ENCODE data around the gene MARK3.

Gene MARK3

DNA sequence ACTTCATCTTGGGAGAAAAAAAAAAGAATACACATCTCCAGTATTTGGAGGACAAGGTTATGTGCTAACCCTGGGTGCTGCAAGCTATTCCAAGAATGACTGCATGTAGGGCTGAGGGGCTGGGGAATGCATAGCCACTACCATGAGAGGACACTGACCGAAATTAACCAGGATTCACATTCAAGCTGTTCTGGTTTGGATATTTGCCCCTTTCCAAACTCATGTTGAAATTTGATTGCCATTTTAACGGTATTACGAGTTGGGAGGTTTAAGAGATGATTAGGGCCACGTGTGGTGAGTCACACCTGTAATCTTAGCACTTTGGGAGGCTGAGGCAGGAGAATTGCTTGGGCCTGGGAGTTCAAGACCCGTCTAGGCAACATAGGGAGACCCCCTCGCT lies 18.5 kb upstream of the MARK3 start:
- TF ChIP-seq, protein P1, sequence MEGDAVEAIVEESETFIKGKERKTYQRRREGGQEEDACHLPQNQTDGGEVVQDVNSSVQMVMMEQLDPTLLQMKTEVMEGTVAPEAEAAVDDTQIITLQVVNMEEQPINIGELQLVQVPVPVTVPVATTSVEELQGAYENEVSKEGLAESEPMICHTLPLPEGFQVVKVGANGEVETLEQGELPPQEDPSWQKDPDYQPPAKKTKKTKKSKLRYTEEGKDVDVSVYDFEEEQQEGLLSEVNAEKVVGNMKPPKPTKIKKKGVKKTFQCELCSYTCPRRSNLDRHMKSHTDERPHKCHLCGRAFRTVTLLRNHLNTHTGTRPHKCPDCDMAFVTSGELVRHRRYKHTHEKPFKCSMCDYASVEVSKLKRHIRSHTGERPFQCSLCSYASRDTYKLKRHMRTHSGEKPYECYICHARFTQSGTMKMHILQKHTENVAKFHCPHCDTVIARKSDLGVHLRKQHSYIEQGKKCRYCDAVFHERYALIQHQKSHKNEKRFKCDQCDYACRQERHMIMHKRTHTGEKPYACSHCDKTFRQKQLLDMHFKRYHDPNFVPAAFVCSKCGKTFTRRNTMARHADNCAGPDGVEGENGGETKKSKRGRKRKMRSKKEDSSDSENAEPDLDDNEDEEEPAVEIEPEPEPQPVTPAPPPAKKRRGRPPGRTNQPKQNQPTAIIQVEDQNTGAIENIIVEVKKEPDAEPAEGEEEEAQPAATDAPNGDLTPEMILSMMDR (IDR thresholded peaks at IDR 0.05; ENCODE audit: insufficient read depth, low read depth, low read length, missing control alignments), result no peak
- no peak overlapping the region for H3K4me3 ChIP-seq (ENCODE audit: low read length)
- DNase-seq (ENCODE audit: low read depth), result no peak

DNA sequence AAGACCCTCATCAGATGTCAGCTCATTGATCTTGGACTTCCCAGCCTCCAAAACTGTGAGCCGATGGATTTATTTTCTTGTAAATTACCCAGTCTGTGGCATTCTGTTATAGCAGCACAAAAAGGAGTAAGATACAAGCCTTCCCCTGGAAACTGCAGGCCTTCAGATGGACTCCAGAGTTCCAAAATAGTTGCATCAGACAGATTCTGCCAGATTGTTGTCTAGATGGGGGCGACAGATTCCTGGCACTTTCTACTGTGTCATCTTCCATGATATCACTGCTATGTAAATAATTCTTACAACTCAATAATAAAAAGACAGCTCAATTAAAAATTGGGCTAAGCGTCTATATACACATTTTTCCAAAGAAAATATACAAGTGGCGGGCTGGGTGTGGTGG lies 17.2 kb upstream of the MARK3 start:
- TF ChIP-seq, protein P1 (IDR thresholded peaks at IDR 0.05; ENCODE audit: insufficient read depth, low read depth, low read length, missing control alignments), result no peak
- H3K4me3 ChIP-seq (ENCODE audit: low read length), result no peak overlapping the region
- no peak for DNase-seq (ENCODE audit: low read depth)

DNA sequence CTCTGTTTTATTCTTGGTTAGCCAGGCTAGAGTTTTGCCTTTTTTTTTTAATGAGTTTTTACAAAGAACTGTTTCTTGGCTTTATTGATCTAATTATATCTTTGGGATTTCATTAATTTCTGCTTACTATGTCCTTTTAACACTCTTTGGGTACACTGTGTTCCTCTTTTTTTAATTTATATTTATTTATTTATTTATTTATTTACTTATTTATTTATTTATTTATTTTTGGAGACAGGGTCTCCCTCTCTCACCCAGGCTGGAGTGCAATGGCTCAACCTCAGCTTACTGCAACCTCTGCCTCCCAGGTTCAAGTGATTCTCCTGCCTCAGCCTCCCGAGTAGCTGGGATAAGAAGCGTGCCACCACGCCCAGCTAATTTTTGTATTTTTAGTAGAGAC lies 15.1 kb upstream of the MARK3 start:
- no peak for DNase-seq (ENCODE audit: low read depth)
- TF ChIP-seq, protein P1 (IDR thresholded peaks at IDR 0.05; ENCODE audit: insufficient read depth, low read depth, low read length, missing control alignments), result no peak
- no peak overlapping the region for H3K4me3 ChIP-seq (ENCODE audit: low read length)

DNA sequence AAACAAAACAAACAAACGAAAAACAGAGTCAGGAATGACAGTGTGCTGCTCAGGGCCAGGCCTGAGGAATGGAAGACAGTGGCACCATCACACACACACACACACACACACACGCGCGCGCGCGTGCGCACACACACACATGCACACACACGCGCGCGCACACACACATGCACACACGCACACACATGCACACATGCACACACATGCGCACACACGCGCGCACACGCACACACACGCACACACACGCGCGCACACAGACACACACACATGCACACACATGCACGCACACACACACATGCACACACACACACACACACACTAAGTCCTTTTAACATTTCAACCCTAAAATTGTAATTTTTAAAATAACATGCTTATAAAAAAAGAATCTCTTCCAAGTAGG lies 13.2 kb upstream of the MARK3 start:
- TF ChIP-seq, protein P1 (IDR thresholded peaks at IDR 0.05; ENCODE audit: insufficient read depth, low read depth, low read length, missing control alignments), result no peak
- DNase-seq (ENCODE audit: low read depth), result no peak
- no peak overlapping the region for H3K4me3 ChIP-seq (ENCODE audit: low read length)

DNA sequence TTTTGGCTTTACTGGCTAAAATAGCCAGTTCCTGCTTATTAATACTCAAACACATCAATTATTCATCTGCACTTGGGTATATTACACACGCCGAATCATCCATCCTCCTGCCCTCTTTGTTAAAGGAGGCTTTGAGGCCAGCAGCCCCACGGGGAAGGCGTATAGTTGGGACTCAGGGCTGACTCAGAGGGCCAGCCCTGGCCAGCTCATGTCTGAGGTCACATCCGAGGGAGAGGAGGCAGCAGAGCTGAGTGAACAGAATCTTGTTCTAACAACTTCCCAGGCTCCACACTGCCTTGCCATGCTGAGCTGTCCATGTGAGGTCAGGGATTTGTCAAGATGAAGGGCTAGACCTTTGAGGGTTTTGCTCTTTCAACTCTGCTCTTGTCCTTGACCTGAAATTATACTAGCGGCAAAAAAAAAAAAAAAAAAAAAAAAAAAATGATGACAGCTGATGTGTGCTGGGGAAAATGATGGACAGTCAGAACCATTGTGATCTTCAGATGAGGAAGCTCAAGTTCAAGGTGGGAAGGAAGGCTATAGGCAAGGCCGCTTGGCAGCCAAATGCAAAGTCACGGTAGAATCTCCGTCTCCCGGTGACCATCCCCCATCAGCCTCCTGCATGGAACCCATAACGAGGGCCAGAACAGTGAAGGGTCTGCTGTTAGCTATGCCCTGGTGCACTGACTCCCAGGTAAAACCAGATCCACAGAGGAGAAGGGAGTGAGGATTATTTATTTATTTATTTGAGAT lies 12.5 kb upstream of the MARK3 start:
- no peak overlapping the region for H3K4me3 ChIP-seq (ENCODE audit: low read length)
- TF ChIP-seq, protein P1 (IDR thresholded peaks at IDR 0.05; ENCODE audit: insufficient read depth, low read depth, low read length, missing control alignments), result no peak
- DNase-seq (ENCODE audit: low read depth), result peak; percentile 99

DNA sequence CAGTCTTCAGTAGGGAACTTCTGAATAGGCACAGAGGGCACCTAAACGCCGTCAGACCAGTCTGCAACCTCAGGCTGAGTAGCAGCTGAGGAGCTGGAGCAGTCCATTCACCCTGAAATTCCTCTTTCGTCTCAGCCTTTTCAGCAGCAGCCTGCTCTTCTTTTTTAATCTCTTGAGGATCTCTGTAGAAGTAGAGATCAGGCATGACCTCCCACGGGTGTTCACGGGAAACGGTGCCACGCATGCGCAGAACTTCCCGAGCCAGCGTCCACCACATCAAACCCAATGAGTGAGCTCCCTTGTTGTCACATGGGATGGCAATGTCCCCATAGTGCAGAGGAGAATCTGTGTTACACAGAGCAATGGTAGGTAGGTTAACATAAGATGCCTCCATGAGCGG lies 11.1 kb upstream of the MARK3 start:
- TF ChIP-seq, protein P1 (IDR thresholded peaks at IDR 0.05; ENCODE audit: insufficient read depth, low read depth, low read length, missing control alignments), result no peak
- no peak for DNase-seq (ENCODE audit: low read depth)
- no peak overlapping the region for H3K4me3 ChIP-seq (ENCODE audit: low read length)

DNA sequence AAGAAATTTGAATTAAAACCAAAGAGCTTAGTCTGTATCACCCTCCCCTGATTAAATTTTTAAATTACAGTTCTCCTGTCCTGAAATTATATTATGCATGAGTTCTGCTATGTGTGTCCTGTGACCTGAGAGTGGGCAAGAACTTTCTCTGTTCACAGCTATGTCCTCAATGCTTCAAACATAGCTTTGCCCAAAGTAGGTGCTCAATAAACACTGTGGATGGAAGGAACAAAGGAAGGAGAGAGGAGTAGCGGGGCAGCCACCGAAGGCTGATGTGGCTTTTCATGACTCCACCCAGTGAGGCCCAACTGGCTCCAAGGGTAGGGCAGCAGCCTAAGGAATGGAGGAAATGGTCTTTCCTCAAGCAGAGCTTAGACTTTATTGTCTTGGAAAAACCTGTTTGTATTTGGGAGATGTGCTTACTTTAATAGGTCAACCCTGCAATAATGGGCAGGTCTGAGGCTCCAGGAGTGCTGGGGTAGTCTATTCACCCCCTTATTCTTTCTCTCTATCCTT lies 7.6 kb upstream of the MARK3 start:
- H3K4me3 ChIP-seq (ENCODE audit: low read length), result no peak overlapping the region
- TF ChIP-seq, protein P1 (IDR thresholded peaks at IDR 0.05; ENCODE audit: insufficient read depth, low read depth, low read length, missing control alignments), result no peak

More for the DNA sequence above, 7.6 kb upstream of the MARK3 start:
- peak; percentile 42 for DNase-seq (ENCODE audit: low read depth)

Data from epithelial cell of esophagus (primary cell).